A172 (cell line): ENCODE measurements around the gene ATXN1. TPM values are rescaled to one million over a fixed set of nuclear protein-coding genes. Genes with fewer than 3 reads are reported as not detected.

Experiments used
- DNase-seq: peaks from one replicate; pipeline ENCODE4 v3.0.0-alpha.2; 2015; ENCODE audit warnings: low spot score
- total RNA-seq: library from RNA; depleted of rRNA; stranded (reverse); fragments of >200 nt; shearing (Covaris generic); gene quantifications from 2 replicates; pipeline ENCODE4 v1.2.3, GENCODE V29; 2014

The ATXN1 gene
- total RNA-seq, 1 experiment from 2014 or later, result 12.4 TPM

DNA sequence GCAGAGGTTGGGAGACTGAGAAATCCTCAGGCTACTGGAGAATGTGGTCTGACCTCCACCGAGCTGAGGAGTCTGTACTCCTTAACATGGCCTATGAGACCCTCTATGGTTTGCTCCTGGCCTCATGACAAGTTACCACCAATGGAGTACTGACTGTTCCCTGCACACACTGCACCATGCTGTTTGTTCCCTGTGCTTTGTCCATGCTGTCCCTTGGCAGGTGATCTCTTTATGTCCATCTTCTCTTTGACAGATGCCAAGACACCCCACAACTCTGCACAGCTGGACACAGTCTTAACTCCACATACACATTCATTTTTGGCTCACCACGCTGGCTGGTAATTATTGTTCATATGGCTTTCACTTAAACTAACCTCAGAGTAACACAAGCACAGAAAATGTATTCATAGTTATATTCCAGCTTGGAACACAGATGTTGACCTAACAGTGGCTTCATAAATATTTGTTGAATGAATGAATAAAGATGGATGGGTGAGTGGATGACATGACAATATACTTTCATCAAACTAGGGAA, 258.0 kb downstream of the ATXN1 start:
- DNase-seq, result no peak

DNA sequence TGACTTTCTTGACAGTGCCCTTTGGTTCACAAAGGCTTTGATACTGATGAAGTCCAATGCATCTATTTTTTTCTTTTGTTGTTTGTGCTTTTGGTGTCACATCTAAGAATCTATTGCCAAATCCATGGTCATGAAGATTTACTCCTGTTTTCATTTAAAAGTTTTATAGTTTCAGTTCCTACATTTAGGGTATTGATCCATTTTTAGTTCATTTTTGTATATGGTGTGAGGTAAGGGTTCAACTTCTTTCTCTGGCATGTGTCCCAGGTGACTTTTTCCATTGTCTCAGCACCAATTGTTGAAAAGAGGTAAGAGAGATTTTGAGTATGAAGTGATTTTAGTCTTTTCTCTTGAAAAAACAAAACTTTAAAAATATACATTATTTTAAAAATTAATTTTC, 262.3 kb downstream of the ATXN1 start:
- DNase-seq, result no peak

DNA sequence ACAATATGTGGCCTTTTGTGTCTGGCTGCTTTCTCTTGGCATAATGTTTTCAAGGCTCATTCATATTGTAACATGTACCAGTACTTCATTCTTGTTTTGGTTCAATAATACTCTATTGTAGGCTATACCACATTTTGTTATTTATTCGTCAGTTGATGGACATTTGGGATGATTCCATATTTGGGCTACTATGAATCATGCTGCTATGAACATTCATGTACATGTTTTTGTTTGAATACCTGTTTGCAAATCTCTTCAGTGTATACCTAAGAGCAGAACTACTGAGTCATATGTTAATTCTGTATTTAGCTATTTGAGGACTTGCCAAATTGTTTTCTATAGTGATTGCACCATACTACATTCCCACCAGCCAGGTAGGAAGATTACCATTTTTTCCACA, 263.0 kb downstream of the ATXN1 start:
- no peak for DNase-seq

DNA sequence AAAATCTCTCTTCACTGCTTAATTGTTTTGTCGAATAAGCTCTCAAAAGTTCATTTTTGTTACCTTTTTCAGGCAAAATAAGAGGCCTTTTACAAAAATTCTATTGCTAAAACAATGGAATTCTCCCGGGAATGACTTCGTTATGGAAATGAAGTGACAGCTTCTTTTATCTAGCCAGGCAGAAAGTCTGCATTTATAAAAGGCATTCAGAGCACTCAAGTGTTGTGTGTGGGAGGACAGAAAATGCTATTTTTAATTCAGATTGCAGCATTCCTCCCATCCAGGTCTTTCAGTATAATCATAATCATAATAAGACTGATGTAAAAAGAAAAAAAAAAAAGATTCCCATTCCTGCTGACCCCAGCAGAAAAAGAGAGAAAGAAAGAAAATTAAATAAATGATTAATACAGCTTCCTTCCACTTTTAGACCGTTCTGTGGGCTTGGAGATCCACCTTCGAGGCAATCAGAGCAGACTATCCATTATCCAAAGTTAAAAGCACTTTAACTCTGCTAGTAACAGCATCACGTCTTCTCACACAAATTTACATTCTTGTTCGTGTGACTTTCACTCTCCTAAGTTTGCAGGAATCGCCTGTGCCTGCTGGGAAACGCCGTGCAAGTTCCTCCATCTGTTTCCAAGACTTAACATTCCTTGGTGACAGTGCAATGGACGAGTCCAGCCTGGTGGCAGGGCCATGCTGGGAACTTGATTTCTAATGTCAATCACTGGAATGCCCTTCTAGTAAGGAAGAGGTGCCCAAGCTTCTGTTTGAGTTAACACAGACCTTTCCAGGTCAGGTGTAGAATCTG, 264.1 kb downstream of the ATXN1 start:
- no peak for DNase-seq

DNA sequence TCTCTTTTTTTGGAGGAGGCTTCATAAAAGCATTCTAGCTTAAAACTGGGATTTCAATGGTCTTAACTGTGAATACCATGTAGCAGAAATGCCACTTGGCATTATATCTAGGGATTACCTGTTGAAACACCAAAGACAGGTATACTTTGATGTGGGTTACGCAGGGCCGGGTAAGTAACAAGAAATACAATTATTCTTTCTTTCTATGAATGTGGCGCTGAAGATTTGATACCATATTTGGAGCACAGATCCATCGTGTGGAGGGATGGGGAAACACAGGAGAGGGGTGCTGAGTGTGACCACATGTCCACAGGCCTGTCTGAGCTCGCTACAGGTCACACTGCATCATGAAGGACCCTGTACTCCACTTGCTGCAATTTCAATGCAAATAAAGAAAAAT, 265.1 kb downstream of the ATXN1 start:
- DNase-seq, result no peak

DNA sequence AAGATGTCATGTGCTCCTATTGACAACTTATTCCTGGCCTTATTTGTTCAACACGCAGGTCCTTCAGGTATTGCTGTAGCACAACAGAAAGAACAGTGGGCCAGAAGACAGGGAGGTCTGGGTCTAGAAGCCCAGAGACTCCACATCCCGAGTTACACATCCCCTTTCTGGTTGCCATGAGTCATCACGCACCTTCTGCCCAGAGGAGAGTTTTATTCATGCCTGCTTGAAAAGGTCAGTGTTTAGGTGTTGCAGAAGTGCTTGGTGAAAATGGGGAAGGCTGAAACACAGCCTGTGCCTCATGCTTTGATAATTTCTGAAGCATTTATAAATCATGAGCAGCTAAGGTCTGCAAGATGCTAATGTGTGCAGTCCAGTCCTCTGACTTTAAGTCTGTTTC, 266.5 kb downstream of the ATXN1 start:
- peak; percentile 6 for DNase-seq

DNA sequence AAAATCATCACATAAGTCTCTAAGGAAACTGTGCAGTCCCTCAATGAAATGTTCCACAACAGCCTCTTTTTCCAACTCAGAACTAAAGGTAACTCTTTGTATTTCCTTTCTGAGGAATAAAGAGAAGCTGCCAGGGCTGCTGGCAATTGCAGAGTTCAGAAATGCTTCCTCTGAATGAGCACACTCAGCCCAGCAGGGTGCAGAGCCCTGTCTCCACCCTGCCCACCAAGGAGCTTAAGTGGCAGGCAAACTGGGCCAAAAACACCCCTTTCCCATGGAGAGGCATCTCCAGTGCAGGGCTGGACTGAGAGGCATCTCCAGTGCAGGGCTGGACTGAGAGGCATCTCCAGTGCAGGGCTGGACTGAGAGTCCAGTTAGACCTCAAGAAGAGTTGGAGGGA, 267.5 kb downstream of the ATXN1 start:
- no peak for DNase-seq

DNA sequence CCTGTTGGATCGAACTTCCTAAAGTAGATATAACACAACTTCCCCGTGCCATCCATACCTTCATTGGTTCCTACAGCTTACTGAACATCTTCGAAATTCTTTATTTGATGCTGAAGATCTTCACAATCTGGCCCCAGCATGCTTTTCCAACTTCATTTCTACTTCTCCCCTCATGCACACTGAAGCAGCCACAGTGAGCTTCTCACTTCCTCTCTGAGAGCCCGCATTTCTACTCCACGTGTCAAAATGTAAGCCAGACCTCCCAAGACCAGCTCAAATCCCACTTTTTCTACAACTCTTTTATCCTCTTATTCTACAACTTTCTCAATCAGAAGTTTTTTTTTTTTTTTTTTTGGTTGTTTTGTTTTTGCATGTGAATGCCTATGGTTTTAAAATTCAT, 268.1 kb downstream of the ATXN1 start:
- no peak for DNase-seq

DNA sequence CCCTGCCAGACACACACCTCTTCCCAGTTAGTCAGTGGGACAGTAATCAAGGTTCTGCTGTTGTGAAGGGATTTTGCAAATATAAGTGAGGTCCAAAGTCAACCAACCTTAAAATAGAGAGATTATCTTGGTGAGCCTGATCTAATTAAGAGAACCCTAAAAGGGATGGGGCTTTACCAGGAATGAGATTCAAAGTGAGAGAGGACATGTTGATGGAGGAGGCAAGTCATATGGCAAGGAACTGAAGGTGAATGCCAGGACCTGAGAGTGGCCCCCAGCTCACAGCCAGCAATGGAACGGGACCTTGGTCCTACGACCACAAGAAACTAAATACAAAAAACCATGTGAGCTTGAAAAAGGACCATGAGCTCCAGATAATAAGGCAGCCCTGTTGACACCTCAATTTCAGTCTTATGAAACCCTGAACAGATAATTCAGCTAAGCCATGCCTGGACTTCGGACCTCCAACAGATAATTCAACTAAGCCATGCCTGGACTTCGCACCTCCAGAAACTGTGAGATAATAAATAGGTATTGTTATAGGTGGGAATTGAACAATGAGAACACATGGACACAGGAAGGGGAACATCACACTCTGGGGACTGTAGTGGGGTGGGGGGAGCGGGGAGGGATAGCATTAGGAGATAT, 269.5 kb downstream of the ATXN1 start:
- DNase-seq, result no peak

DNA sequence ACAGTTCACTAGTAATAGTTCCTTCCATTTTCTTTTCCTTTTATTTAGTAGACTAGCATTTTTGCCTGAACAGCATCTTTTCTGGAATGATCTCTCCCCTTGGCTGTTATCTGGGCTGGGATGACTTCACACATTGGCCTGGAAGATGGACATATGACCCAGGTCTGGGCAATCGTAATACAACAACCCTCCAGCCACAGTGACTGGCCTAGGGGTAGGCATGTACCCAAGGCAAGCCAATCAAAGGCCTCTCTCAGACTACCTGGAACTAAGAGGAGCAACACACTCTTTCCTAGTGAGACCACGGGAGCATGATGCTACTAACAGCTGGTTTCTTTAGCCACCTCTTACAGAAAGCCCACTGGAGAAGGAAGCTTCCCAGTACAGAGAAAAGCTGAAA, 270.6 kb downstream of the ATXN1 start:
- DNase-seq, result no peak

DNA sequence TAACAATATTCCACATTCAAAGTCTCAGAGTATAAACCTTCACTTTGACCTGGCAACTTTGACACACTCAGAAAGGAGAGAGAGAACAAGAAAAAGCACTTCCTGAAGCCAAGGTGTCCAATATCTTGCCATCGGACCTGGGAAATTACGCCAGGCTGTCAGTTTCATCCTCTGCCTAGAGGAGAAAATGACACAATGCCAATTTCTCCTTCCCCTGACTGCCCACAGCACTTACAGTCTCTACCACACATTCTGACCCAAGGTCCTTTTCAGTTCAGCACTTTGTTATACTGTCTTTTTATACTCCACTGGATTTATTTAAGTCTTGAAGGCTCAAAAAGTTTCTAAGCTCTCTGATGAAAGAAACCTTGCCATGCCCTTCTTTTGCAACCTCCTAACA, 272.4 kb downstream of the ATXN1 start:
- DNase-seq, result no peak

DNA sequence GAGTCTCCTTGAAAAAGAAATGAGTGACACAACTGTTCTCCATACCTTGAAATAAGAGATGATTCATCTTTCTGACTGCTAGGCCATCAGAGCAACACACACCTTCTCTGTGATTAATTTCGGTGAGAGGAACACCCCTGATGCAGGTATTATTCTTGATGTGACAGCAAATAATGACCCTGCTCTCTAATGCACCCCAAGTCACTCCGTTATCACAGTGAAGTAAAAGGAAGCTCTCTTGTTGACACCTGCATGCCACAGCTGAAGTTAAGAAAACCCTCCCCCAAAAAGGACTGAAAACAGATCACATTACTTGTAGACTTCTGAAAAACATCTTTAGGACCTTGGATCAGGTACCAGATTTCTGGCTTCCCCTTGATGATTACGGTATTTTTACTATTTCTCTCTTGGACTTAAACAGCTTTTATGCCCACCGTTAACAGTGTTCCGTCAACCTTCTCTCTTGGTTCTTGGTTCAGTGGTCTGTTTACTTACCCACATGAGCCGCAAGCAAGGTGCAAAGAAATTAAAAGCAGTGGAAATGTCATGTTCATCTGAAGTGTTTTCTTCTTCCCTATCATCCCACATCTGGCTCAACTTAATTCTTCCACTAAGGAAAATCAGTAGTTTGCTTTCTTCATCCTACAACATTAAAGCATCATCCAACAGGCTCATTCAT, 273.1 kb downstream of the ATXN1 start:
- no peak for DNase-seq

DNA sequence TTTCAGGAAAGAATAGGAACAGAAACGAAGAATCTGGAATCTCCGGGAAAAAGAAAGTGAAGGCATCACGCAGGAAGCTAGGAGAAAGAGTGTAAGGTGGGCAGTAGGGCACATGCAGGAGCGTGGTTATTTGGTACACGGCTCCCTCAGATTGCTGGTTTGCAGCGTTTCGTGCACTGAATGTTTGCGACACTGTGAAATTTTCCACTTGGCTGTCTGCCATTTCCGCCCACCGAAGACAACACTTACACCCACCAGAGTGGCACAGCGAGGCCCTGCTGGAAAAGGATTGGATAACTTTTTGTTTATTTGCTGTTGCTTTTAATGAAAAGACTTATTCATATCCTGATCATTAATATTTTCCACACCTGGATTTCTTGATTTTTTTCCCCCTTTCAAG, 274.6 kb downstream of the ATXN1 start:
- no peak for DNase-seq

DNA sequence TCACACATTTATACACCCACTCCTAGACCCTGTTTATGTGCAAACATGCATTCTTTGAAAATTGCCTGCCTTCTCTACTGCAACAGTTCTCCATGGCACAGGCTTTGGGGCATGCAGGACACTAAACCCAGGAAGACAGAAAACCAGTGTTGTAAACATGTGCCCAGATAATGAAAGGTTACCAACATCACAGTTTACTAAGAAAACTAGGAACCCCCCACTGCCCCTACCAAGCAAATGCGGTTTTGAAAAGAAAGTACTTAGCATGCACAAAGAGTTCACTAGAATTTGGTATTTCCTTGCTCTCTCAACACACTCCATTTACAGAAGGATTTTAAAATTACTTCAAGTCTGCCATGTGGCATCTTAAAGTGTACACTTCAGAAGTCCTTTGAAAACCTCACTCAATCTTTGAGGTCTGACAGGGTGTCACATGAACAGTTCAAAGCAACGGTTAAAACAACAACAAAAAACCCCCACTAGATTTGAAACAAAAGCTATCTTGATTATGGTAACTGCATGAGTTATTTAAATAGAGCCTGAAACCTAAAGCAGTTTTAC, 277.9 kb downstream of the ATXN1 start:
- no peak for DNase-seq

DNA sequence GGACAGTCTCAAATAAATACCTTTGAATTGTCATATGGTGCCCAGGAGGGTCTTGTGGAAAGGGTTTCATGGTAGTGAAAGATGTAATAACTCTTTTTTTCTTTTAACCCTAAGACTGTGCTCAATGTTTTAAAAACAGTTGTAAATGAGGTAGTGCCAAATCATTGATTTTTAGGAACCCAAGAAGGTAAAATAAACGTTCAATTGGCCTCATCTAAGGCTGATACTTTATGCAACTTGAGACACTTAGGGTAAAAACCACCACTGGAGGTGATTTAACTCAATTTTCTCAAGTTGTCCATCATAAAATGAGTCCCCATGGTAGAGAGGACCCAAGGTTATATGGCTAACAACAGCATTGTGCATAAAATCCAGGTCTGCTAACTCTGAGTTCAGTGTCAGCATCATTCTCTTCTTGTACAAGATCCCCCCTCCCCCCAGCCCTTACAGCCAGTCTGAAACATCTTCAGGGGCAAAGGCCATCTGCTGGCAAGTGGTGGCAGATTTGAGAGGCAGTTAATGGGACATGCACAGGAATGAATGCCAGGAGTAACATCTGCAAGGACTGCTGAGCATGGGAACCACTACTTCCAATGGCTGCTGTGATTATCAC, 278.5 kb downstream of the ATXN1 start:
- DNase-seq, result no peak

DNA sequence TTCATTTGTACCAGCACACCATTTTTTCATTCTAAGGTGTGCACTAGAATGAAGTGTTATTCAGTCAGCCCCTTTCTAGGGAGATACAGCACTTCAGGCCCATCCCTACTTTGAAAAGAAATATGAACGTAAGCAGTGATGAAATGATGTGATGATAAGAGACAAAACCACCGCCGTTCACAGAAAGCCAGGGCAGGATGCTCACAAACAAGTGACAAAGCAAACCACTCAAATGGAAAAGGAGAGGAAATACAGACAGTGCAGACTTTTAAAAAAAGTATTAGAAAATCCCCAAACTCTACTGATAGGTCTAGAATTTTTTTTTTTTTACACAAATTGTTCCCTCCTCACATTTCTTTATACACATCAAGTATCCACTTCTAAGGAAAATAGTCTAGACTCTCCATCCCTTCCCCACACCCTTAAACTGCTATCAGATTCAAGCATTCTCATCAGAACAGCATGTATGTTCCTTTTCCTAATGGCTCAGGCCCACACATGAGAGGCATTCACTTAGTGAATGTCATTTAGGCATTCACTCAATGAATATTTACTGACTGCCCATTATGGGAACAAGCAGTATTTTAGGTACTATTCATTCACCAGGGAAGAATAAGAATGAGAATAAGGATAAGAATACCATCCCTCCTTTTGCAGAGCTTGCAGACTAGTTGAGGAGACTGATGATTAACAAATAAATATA, 279.4 kb downstream of the ATXN1 start:
- no peak for DNase-seq

DNA sequence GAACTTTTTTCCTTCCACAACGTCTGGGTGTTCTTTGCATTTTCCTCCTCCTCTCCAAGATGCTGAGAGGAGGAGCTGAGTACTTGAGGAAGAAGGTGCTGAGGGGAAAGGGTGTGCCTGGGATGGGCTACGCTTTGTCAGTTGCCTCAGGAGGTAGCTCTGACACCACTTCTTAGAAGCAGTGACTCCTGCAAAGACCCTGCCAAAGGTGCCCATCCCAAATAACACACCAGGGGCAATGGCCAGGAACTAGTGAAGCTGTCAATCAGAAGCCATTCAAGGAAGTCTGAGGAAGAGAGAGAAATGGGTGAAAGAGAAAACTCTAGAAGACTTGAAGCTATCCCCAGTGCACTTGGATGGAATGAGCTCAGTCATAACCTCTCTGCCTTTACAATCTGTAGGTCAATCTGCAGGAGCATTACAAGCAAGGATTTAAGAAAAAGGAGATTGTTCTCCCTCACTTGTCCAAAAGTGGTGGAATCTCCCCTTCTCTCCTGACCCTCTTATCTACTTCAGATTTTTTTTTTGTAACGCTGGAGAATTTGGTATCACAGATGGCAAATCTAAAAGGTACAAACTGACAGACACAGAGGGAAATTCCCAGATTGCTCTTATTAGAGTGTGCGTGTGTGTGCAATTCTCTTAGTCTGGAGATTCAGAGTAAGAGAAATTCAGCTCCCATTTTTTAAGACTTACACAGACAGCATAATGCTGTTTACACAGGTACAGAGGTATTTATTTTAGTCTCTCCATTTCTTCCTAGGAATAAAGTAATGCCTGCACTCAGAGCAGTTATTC, 280.3 kb downstream of the ATXN1 start:
- DNase-seq, result no peak

DNA sequence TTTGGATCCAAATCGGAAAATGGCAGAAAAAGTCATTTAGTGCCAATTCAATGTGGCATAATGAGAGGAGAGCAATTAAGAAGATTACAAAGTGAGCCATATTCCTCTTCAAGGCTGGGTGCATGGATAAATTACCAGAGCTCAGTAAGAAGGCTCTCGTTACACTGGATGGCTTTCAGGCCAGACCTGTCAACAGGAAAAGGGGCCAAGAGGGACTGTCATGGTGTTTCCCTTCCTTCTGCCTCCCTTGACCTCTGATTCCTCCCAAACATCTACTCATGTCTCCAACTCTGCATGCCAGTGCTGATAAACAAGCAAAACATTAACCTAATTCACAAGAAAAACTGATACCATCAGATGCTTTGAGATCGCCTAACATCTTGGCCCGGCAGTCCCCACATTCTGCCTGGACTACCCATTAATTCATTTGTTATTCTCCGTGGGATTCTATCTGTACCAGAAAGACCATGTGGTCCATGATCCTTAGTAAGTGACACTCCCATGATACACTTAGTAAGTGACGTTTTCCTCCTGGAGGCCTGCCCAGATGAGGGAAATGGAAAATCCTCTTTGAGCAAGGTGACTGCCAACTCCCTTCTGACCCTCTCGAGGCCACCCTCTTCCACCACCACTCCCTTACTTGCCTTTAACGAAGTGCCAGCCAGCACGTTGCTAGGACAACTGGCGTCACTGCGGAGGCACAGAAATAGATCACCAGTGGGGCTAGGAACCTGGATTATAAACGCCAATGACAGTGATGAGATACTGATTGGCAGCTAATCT, 283.7 kb downstream of the ATXN1 start:
- DNase-seq, result no peak

DNA sequence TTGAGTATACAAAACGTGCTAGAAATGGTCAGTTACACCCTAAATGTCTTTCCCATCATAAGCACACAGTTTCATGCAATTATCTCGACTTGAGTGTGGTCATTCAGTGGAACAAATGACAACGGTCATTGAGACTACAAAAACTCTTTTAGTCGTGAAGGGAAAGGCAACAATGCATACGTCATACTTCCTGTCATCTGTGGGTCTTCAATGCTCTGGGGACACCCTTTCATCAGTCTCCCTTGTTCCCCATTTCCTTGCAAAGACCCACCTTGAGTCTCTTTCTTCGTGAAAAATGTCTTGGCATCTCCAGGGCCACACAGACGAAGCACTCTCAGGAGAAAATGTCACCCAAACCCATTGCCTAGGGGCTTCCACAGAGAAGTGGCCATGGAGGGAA, 284.4 kb downstream of the ATXN1 start:
- DNase-seq, result no peak

DNA sequence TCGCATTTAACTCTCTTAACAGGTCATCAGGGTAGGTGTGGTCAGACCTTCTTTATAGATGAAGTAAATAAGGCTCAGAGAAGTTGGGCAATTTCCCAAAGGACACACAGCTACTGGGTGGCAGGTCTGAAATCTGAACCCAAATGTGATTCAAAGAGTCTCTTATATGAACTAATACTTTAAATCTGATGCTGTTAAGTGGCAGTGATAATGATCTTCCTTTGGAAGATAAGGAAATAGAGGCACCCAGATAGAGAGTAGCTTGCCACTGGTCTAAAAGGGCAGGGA, 285.8 kb downstream of the ATXN1 start:
- DNase-seq, result no peak
